ENCODE results near the gene BRK1.

GRCh38 chr3:10173926-10174435, 58.5 kb downstream of the BRK1 start:
- no peak for TF ChIP-seq CTCF (IDR thresholded peaks at IDR 0.05)
- no peak for TF ChIP-seq ELF1 (IDR thresholded peaks at IDR 0.05)
- peak; percentile 38; the same call in 1 of the 2 replicates for TF ChIP-seq POLR2AphosphoS5 (IDR thresholded peaks at IDR 0.05; ENCODE audit: low read depth, low read length)
- no peak for TF ChIP-seq SIN3A (IDR thresholded peaks at IDR 0.05; ENCODE audit: borderline replicate concordance, low read depth, low read length)
- TF ChIP-seq JUND (IDR thresholded peaks at IDR 0.05), result no peak; the same call in 1 of the 2 replicates
- no peak for TF ChIP-seq GATA2 (CRISPR knock-in tag; IDR thresholded peaks at IDR 0.05)
- no peak for TF ChIP-seq REST (IDR thresholded peaks at IDR 0.05; ENCODE audit: low read depth, low read length)
